GM21447 (cell line): ENCODE data around the gene RND1.
A peak's percentile ranks its signal among the peaks of the same experiment; 100 is the strongest.

Experiments used
- ATAC-seq: cut with Tn5 transposase; IDR thresholded peaks from one replicate; pipeline ENCODE4 v1.9.1; 2021; ENCODE audit not compliant: unreplicated experiment

The RND1 gene

DNA sequence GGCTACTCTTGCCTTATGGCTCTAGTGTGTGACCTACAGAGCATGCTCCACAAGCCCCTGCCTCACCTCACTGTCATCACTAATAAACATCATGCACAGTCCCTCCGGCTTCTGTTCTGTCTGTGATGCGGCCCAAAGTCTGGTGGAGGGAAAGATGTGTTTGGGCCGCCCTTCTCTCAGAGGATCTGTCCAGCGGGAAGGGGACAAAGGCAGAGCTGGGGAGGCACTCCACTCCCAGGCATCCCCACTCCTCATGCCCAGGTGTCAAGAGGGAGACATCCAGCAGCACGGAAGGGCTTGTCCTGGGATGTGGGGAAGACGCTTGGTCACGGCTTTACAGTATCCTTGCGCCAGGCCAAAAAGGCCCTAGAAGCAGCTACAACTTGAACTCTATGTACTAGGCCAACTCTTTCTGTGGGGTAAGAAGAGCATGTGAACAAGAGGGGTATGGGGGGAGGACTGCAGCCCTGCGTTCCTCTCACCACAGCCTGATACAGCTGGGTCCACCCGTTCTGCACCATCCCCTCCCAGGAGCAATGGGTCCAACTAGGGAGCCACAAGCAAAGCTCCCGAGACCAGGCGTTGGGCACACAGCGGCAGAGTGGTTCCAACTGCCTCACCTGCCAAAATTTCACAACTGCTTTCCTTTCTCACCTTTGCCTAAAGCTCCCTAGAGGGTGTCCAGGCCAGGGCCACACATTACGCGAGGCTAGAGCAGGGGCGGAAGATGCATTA, 36.7 kb downstream of the RND1 start:
- no peak for ATAC-seq

DNA sequence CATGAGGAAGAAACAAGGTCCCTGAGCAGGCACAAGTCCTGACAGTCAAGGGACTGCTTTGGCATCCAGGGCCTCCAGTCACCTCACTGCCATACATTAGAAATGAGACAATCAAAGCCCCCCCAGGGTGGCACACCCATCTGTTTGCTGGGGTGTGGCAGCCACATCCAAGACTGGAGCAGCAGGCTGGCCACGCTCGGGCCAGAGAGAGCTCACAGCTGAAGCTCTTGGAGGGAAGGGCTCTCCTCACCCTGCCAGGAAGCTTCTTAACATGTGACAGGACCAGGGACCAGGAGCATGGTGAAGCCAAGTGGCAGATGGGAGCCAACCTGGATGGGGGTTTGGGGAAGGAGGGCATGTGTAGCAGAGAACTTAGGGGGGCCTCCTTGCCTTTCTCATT, 37.4 kb downstream of the RND1 start:
- no peak for ATAC-seq

DNA sequence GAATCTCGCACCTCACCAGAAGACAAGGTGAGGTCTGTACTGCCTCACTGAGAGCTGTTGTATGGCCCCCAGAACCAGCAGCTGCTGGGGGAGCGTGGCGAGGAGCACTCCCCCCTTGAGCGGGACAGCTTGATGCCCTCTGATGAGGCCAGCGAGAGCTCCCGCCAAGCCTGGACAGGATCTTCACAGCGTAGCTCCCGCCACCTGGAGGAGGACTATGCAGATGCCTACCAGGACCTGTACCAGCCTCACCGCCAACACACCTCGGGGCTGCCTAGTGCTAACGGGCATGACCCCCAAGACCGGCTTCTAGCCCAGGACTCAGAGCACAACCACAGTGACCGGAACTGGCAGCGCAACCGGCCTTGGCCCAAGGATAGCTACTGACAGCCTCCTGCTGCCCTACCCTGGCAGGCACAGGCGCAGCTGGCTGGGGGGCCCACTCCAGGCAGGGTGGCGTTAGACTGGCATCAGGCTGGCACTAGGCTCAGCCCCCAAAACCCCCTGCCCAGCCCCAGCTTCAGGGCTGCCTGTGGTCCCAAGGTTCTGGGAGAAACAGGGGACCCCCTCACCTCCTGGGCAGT, 38.1 kb downstream of the RND1 start:
- ATAC-seq = no peak

DNA sequence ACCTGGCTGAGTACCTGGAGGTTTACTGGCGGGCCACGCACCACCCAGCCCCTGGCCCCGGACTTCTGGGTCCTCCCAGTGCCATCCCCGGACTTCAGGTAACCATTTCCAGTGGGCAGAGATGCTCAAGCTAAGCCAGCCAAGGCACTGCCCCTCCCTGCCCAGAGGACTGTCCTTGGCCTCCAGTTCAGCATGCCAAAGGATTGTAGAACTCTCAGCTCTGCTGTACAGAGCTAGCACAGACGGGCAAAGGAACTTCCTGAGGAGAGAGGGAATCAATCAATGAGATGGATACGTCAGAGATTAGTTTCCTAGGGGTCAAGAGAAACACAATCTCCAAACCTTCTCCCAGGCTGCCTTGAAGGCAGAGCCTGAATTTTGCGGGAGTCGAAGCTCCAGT, 38.6 kb downstream of the RND1 start:
- ATAC-seq = no peak

DNA sequence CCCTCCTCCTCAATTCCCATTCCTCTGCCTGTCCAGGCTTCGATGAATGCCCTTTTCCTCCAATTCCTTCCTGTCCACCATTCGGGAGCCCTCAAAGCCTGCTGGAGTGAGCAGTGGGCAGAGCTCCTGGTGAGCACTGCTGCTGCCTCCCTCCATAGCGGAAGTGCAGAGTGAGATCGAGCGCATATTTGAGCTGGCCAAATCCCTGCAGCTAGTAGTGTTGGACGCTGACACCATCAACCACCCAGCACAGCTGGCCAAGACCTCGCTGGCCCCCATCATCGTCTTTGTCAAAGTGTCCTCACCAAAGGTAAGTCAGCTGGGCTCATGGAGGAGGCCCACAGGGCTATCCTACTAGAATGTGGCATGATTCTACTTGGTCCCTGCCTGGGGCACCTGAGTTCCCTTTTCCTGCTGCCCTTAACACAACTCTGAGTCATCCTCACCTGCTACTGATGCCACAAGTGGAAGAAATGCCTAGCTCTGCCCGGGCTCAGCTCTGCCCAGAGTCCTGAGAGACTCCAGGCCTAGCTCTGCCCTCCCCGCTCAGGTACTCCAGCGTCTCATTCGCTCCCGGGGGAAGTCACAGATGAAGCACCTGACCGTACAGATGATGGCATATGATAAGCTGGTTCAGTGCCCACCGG, 39.3 kb downstream of the RND1 start:
- ATAC-seq = no peak

DNA sequence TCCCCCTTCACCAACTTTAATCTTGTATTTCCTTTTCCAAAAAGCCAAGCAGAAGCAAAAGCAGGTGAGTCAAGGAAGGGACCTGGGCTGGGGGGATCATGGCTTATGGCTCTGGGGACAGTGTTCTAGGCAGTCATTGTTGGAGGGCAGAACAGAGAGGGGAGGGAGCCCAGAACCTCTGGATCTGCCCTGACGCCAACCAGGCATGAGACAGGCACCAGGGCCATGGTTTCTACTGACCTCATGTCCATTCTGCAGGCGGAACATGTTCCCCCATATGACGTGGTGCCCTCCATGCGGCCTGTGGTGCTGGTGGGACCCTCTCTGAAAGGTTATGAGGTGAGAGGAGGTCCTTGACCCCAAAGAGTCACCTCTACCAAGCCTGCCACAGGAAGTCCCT, 40.8 kb downstream of the RND1 start:
- no peak for ATAC-seq

DNA sequence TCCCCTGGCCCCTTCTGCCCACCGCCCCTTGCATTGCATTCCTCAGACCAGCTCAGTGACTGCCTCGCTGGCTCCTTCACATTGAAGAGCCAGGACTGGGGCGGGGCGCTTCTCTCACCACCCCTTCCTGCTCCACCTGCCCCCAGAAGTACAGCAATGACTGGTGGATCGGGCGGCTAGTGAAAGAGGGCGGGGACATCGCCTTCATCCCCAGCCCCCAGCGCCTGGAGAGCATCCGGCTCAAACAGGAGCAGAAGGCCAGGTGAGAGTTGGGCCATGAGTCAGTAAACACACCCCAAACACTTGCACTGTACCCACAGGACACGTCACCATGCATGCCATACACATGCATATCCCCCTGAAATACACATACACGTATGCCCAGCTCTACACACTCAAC, 41.6 kb downstream of the RND1 start:
- no peak for ATAC-seq

DNA sequence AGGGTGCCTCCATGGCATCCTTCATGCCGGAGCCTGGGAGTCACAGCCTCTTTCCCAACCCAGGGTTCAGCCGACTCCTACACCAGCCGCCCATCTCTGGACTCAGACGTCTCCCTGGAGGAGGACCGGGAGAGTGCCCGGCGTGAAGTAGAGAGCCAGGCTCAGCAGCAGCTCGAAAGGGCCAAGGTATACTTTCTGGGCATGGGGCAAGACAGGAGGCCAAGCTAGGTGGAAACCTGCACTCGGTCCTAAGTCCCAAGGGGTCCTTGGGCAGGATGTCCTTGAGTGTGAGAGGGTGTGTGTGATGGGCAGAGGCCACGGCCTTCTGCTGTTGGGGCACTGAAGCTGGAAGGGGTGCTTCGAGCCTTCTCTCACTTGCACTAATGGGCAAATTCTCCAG, 42.4 kb downstream of the RND1 start:
- no peak for ATAC-seq

DNA sequence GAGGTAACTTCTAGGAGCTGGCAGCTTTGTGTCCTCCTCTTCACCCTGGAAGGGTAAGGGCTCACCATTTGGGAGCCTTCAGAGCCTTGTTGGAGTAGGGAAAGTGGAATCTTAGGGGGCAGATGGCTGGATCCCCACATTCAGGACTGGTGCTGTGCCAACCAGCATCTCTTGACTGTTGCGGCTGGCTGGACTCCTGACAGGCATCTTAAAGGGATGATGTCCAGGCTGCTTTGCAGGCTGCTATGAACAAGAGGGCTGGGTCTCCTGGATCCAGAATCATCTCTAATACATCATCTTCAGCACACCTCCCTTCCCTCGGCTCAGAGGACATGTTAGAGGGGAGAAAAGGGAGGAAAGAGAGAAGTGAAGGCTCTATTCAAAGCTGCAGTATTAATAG, 43.0 kb downstream of the RND1 start:
- no peak for ATAC-seq

DNA sequence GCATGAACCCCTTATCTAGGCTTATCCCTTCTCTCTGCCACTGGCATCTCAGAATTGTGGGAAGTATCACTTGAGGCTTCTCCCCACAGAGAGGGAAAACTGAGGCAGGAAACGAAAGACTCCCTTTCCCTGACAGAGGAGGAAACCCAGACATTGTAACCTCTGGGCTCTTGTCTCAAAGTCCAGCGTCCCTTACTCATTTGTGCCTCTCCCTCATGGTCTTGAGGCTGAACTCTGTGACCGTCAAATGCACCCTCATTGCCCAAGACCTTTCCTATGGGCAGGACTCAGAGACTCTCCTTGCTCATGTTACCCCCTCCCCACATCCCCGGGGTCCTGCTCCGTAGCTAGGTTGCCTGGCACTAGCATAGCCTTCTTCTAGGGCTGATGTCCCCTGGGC, 43.5 kb downstream of the RND1 start:
- ATAC-seq = no peak

DNA sequence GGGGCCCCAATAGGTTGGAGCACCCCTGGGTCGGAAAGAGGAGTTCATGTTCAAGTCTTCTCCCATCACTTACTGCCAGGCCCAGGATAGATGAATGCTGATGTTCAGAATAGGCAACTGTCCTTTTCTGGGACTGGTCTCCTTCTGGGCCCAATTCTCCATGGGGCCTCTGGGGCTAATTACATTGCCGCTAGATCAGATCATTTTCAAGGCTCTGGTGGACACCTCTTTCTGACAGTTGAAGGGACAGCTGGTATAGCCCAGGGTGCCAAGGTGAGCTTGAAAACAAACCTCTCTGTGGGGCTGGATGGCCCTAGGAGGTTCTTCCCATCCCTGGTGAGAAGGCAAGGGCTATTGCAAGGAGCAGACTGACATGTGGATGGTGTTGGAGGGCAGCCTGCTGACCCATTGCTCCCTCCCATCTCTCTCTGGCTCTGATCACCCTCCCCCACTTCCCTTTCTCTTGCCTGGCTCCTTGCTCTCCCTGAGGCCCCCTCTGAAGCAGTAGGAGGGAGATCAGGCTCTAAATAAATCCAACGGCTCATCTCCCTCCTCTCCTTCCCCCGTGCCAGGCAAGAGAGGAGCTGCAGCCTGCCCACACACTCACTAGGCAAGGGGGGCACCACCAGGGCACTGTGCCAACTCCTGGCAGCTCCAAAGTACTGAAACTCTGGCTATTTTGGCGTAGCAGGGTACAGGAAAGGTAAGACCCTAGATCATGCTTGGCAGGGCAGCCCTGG, 45.5 kb downstream of the RND1 start:
- no peak for ATAC-seq

DNA sequence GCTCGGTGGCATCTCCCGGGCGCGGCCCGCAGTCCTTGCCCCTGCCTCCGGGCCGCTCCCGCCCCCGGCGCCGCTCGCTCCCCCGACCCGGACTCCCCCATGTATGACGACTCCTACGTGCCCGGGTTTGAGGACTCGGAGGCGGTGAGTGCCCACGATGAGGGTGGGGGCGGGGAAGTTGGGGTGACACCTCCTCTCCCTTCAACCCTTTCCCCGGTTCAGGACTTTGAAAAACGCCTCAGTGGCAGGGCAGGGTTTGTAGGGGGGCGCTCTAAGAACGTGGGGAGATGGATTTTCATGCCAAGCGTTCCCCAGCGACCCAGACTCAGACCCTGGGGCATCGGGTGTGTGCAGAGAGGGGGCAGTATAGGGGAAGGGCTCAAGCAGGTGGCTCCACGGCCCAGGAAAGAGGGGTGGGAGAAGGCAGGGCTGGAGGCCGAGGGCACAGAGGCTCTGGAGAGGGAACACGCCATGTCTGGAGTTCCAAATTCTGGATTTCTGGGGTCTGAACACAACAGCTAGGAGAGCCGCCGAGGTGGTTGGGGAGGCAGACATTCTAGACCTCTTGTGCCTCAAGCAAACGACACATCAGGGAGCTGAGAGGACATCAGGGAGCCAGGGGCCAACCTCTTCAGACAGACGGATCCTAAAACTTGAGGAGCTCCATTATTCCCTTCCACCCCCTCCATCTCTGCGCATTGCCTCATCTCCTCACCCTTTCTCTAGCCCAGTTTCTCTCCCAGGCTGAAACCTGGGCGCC, 46.7 kb downstream of the RND1 start:
- no peak for ATAC-seq

DNA sequence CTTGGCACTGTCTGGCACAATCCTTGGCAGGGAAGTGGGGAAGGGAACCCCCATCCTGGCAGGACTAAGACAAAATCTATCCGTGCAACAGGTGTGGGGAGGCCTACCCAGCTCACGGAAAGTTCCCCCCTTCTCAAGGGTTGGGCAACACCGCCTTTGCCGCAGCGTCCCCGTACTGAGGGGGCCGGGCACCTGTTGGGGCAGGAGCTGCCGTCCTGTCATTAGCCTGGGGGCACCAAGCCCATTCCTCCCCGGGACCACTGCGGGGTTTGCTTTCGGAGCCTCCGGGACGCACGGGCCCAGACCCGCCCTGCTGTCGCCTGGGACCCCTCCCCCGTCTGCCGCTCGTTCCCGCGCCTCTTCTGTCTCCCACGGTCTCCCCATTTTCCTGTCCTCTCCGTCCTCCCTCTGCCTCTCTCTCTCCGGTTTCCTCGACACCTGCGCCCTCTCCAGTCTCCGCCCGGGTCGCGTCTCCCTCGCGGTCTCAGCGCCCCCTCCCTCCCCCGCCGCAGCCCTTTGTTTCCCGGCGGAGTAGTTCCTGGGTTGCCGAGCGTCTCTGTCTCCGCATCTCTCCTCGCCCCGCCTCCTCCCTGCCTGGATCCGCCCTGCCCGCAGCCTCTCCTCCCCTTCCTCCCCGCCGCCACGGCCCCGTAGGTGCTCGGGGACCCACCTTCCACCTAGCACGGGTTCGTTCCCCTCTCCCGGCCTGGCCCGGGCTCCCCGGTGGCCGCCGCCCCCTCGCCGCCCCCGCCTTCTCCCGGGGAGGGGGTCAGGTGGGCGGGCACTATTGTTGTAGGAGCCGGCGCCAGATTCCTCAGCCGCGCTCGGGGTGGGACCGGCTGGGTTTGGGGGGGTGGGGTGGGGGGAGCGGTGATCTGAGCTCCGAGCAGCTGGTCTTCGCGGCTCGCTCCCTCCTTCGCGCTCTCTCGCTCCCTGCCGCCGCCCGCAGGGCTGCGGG, 47.5 kb downstream of the RND1 start, which contains the start of gene CACNB3:
TSS of gene CACNB3 (plus strand) at position 624 of the 958 bp plus-strand sequence. CDS start 434 bp downstream, outside the sequence.
- ATAC-seq = peak; percentile 40

DNA sequence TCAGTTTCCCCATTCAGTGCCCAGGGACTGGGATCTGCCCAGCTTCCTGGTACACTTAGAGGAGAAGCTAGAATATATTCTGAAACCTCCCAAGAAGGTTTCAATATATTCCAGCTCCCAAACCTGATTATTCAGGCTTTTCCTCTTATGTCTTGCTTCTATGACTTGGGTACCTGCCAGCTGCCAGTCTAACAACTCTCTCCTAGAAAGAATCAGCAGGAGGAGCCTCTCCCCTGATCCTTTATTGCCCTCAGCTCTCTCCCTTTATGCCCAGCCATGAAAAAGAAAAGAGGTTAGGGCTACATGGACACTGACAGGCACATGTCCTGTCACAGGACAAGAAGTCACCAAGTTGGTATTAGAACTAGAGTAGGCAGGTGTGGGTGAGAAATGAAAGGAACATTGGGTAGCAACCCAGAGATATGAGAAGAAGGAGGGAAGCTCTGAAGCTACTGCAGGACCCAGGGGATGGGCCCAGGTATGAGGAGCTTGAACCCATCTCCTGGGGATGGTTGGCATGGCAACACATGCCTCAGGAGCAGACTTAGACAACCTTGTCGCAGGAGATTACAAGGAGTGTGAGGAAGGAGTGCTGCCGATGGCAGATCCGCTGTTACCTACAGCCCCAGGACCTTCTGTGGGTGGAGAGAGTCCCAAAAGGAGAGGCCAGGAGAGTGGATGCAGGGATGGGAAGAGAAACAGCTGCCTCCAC, 49.4 kb downstream of the RND1 start:
- no peak for ATAC-seq

DNA sequence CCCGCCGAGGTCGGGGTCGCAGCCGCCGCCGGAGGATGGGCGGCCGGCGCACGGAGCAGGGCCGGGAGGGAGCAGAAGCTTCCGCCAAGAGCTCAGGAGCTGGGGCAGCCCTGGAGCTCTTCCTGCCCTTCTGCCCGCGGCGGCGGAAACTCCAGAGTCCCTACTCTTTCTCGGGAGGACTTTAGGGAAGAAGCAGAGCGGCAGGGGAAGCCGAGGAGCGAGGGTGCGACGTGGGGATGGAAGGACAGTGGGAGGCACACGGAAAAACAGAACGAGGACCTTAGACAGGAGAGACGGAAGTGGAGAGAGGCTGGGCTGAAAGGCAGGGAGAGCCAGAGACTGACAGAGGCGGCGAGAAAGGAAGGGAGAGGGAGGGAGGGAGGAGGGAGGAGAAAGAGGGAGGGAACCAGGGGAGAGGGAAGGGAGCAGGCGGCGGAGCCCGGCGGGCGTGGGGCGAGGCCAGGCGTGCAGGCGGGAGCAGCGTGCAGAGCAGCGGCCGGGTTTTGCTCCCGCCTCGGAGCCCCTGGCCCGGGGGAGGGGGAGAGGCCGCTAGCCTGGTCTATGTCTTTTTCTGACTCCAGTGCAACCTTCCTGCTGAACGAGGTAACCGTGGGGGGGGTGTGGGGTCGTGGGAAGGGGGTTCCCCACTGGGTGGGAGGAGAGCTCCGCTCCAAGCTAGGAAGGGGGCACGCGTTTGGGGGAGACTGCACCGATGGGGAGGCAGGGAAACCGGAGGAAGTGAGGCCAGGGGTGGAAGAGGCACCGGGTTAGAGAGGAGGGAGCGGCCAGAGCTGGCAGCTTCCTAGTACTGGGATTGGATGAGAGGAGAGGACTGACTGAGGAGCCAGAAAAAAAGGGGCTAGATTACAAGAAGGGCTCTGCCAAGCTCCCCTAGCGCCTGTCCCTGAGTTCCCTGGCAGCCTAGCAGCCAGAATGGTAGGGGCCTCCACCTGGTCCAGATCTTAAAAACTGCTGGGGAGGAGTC, 50.3 kb downstream of the RND1 start:
- peak; percentile 31 for ATAC-seq

DNA sequence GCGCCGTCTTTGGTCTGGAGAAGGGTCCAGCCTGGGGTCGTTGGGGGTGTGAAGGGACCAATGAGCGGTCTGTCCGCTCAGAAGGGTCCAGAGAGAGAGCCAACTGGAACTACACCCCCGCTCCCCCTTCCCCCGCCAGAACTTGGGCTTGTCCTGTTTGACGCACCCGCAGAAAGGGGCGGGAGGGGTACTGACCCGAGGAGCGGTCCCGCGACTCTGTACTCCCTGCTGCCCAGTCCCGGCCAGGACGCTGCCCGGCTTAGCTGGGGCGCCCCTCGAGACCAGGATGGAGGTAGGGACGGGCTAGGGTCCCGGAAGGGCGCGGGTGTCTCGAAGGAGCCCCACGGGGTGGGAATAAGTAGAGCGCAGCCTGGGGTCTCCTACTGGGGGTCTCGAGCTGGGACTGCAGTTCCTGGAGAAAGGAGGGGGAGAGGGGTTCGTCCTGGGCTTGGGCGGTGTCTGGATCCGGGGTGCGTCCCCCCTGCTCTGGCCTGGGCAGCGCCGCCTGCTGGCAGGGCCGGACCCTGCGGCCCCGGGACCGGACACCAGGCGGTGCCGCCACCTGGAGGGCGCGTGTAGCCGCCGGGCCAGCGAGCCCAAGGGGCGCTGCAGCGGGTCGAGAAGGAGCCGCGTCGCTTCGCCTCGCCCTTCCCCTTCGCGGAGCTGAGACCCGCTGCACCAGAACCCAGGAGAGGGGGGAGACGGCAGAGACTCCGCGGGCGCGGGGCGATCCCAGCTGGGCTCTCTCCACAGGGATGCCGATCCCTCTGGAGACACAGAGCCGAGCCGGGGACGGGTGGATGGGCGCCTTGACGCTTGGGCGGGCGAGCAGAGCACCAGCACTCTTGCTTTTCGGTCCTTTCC, 51.2 kb downstream of the RND1 start:
- ATAC-seq = peak; percentile 66
